ENCODE data around the gene HOXC10. TPM values are rescaled to one million over a fixed set of nuclear protein-coding genes. Genes with fewer than 3 reads are reported as not detected.

HOXC10 gene
- total RNA-seq, 1 donor from 2014 or later, result 0.96 TPM

- TF ChIP-seq CTCF (IDR thresholded peaks at IDR 0.05; ENCODE audit: unreplicated experiment), result no peak
- H3K4me3 Mint-ChIP-seq, result no peak overlapping the region
- peak overlapping the region; percentile 66 for H3K27ac Mint-ChIP-seq
- no peak for DNase-seq (ENCODE audit: low spot score in 2 of 2, unreplicated experiment in 2 of 2)
- H3K36me3 Mint-ChIP-seq, result no peaks in the 10 kb centered on the region
- peaks cover 72% of the 10 kb centered on the region for H3K4me1 Mint-ChIP-seq
- no peaks in the 10 kb centered on the region for H3K9me3 Mint-ChIP-seq
- peaks cover 86% of the 10 kb centered on the region for H3K27me3 Mint-ChIP-seq (ENCODE audit: low read depth)
Observed at GRCh38 chr12:54025499-54026405, 40.8 kb downstream of the HOXC10 start.

DNA sequence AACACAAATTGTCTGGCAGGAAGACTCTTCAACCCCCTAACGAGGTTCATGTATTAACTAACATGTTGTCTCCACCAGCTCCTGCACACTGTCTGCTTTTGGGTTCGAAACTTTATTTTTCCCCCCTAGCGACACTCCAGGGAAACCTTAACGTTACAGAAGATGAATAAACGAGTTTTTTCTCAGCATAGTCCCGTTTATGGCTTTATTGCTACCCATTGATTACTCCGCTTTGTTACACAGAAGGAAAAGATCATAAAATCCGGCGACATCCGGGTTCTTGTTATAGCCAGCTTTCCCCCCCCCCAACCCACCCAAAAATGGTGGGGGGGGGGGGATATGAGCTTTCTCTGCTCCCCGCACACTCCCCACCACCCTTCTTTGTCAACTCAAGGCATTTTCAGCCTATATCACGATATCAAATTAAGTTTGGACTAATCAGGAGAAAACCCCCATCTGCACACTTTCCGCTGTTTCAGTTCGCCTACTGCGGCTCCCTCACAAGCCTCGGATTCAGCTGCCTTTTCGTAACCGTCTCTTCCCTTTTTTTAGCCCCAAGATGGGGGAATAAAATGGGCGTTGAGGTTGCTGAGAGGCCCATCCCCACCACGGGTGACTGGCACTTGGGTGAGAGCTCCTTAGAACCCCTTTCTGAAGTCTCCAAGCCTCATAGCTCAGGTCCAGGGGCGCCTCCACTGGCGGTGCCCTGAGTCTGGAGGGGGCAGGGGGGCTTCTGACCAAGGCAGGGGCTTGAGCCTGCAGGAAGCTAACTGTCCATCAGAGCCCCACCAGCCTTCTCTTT lies 41.9 kb downstream of the HOXC10 start:
- Mint-ChIP-seq H3K4me1 (peaks cover 73% of the 10 kb centered on the region), H3K9me3 (no peaks in the 10 kb centered on the region), H3K36me3 (no peaks in the 10 kb centered on the region), H3K4me3 (no peak overlapping the region), H3K27me3 (ENCODE audit: low read depth) (peaks cover 78% of the 10 kb centered on the region), H3K27ac (peak overlapping the region; percentile 75)
- DNase-seq (ENCODE audit: low spot score in 2 of 2, unreplicated experiment in 2 of 2), result no peak
- TF ChIP-seq CTCF (IDR thresholded peaks at IDR 0.05; ENCODE audit: unreplicated experiment), result no peak

DNA sequence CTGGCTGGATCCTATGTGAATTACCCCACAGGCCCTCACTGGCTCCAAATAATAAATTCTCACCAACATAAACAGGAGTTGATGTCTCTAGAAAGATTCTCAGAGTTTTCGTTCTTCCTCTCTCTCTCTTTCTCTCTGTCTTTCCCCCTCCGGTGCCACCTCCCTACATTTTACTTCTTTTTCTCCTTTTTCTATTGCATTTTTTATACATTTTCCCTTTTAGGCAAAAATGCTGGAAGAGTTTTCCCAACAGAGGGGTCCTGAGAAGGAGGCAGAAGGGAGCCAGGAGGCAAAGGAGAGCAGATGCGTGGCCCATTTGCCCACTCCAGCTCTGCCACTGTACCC lies 42.5 kb downstream of the HOXC10 start:
- Mint-ChIP-seq H3K9me3 (no peaks in the 10 kb centered on the region), H3K27ac (peak overlapping the region; percentile 75), H3K4me1 (peaks cover 73% of the 10 kb centered on the region), H3K4me3 (peak overlapping the region; percentile 73), H3K36me3 (no peaks in the 10 kb centered on the region), H3K27me3 (ENCODE audit: low read depth) (peaks cover 72% of the 10 kb centered on the region)
- no peak for TF ChIP-seq CTCF (IDR thresholded peaks at IDR 0.05; ENCODE audit: unreplicated experiment)
- no peak for DNase-seq (ENCODE audit: low spot score in 2 of 2, unreplicated experiment in 2 of 2)

DNA sequence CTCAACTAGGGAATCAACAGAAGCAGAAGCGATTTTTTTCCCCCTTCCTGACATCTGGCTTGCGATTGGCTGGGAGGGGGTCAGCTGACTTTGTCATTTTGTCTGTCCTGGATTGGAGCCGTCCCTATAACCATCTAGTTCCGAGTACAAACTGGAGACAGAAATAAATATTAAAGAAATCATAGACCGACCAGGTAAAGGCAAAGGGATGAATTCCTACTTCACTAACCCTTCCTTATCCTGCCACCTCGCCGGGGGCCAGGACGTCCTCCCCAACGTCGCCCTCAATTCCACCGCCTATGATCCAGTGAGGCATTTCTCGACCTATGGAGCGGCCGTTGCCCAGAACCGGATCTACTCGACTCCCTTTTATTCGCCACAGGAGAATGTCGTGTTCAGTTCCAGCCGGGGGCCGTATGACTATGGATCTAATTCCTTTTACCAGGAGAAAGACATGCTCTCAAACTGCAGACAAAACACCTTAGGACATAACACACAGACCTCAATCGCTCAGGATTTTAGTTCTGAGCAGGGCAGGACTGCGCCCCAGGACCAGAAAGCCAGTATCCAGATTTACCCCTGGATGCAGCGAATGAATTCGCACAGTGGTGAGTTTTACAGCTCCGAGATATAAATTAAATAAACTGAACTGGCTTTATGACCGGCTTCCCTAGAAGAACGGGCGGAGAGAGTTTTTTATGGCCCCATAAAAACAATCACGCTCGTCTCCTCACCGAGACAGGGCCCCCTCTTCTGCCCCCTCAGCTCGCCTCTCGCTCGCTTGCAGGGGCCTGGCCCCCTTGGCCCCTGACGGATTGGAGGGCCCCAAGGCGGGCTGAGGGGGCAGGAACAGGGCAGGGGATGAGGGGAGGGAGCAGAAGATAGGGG lies 43.6 kb downstream of the HOXC10 start, which contains the start of gene HOXC6:
Gene HOXC6, plus strand, starts transcription at position 127 of the 888 bp plus-strand sequence. Its CDS starts 82 bp downstream, at position 209.
- H3K9me3 Mint-ChIP-seq, result no peaks in the 10 kb centered on the region
- H3K4me3 Mint-ChIP-seq, result peak within 1 kb of the TSS; percentile 73
- DNase-seq (ENCODE audit: low spot score in 2 of 2, unreplicated experiment in 2 of 2), result peak in 1 of 2 experiments; percentile 53

More for the DNA sequence above, 43.6 kb downstream of the HOXC10 start, which contains the start of gene HOXC6:
- peaks cover 72% of the 10 kb centered on the region for H3K4me1 Mint-ChIP-seq
- H3K36me3 Mint-ChIP-seq, result no peaks in the 10 kb centered on the region
- H3K27ac Mint-ChIP-seq, result peak within 1 kb of the TSS; percentile 90
- no peak for TF ChIP-seq CTCF (IDR thresholded peaks at IDR 0.05; ENCODE audit: unreplicated experiment)
- H3K27me3 Mint-ChIP-seq (ENCODE audit: low read depth), result peaks cover 61% of the 10 kb centered on the region

Data from mesothelial cell of epicardium (in vitro differentiated cells).